ENCODE data around the gene SLC19A1. TPM values are rescaled to one million over a fixed set of nuclear protein-coding genes. Genes with fewer than 3 reads are reported as not detected.
A peak's percentile ranks its signal among the peaks of the same experiment; 100 is the strongest.

SLC19A1 gene
- total RNA-seq, 4 donors from 2014 or later, result 10.7 to 70.8 (median 30.5) TPM

DNA sequence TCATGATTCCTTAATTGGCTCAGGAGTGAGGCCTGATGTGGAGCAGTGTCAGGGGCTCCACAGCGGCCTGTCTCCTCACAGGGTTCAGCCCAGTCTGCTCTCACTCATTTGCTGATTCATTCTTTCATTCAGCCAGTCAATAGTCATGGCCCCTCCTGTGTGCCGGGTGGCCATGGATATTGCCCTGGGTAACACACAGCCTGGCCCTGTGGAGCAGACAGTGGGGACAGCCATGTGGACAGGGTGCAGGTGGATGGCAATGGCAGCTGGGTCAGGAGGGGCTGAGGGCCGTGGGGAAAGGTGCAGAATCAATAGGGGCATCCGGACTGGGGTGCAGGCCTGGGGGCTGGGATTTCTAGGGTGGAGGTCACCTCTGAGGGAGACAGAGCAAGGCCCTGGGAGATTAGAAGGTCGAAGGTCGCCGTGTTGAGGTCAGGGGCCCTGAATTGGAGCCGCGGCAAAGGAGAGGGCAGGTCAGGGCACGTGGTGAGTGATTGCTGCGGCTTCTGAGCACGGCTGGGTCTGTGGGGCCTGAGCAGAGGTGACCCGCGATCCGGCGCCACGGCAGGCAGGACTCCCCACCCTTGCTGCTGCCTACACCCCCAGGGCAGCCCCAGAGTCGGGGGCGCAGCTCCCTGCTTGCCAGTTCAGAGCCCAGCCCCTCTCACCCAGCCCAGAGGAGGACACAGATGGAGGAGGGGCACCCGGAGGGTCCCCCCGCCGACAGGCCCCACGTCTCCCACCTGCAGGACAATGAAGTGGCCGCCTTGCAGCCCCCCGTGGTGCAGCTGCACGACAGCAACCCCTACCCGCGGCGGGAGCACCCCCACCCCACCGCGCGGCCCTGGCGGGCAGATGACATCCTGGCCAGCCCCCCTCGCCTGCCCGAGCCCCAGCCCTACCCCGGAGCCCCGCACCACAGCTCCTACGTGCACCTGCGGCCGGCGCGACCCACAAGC, 33.4 kb downstream of the SLC19A1 start:
- peaks cover 0 to 17% (median 0%) of the 10 kb centered on the region in 3 donors for H3K36me3 ChIP-seq
- H3K27ac ChIP-seq, result no peak overlapping the region
- H3K27me3 ChIP-seq, result no peaks in the 10 kb centered on the region
- no peak overlapping the region for H3K4me3 ChIP-seq
- H3K4me1 ChIP-seq, result no peaks in the 10 kb centered on the region
- no peak for TF ChIP-seq POLR2A (IDR thresholded peaks at IDR 0.05)
- TF ChIP-seq, protein P1, sequence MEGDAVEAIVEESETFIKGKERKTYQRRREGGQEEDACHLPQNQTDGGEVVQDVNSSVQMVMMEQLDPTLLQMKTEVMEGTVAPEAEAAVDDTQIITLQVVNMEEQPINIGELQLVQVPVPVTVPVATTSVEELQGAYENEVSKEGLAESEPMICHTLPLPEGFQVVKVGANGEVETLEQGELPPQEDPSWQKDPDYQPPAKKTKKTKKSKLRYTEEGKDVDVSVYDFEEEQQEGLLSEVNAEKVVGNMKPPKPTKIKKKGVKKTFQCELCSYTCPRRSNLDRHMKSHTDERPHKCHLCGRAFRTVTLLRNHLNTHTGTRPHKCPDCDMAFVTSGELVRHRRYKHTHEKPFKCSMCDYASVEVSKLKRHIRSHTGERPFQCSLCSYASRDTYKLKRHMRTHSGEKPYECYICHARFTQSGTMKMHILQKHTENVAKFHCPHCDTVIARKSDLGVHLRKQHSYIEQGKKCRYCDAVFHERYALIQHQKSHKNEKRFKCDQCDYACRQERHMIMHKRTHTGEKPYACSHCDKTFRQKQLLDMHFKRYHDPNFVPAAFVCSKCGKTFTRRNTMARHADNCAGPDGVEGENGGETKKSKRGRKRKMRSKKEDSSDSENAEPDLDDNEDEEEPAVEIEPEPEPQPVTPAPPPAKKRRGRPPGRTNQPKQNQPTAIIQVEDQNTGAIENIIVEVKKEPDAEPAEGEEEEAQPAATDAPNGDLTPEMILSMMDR (IDR thresholded peaks at IDR 0.05), result no peak
- H3K9me3 ChIP-seq, result no peaks in the 10 kb centered on the region
- DNase-seq, result peak in 1 of 3 donors; percentile 48

DNA sequence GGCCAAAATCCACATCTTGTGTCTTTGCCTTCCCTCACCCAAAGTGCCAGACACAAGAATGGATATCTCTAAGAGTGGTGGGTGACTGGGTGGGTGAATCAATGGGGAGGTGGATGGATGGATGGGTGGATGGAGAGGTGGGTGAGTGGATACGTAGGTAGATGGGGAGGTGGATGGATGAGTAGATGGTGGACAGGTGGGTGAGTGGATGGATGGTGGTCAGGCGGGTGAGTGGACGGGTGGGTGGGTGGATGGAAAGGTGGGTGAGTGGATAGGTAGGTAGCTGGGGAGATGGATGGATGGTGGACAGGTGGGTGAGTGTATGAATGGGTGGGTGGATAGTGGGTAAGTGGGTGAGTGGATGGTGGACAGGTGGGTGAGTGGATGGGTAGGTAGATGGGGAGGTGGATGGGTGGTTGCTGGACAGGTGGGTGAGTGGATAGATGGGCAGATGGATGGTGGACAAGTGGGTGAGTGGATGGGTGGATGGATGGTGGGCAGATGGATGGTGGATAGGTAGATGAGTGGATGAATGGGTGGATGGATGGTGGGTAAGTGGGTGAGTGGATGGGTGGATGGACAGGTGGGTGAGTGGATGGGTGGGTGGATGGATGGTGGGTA, 34.2 kb downstream of the SLC19A1 start:
- Histone ChIP-seq H3K36me3 (peaks cover 0 to 16% (median 0%) of the 10 kb centered on the region in 3 donors), H3K4me1 (no peaks in the 10 kb centered on the region), H3K27me3 (no peaks in the 10 kb centered on the region), H3K9me3 (no peaks in the 10 kb centered on the region), H3K4me3 (no peak overlapping the region), H3K27ac (no peak overlapping the region)
- TF ChIP-seq, protein P1 (IDR thresholded peaks at IDR 0.05), result no peak
- TF ChIP-seq POLR2A (IDR thresholded peaks at IDR 0.05), result no peak
- peak in 1 of 3 donors; percentile 20 for DNase-seq

DNA sequence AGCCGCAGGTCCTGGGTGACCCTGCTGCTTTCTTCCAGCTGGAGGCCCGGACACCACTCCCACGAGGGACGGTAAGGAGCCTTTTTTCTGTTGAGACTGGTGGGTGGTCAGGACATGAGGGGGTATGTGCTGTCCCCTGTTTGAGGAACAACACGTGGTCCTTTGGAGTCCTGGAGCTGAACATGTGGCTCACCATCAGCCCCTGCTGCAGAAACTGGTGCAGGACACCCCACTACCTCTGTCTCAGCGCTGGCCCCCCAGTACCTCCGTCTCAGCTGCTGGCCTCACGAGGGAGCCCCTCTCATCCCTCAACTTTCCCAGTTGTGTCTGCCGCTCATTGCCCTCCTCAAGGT, 34.7 kb downstream of the SLC19A1 start:
- H3K27ac ChIP-seq, result no peak overlapping the region

DNA sequence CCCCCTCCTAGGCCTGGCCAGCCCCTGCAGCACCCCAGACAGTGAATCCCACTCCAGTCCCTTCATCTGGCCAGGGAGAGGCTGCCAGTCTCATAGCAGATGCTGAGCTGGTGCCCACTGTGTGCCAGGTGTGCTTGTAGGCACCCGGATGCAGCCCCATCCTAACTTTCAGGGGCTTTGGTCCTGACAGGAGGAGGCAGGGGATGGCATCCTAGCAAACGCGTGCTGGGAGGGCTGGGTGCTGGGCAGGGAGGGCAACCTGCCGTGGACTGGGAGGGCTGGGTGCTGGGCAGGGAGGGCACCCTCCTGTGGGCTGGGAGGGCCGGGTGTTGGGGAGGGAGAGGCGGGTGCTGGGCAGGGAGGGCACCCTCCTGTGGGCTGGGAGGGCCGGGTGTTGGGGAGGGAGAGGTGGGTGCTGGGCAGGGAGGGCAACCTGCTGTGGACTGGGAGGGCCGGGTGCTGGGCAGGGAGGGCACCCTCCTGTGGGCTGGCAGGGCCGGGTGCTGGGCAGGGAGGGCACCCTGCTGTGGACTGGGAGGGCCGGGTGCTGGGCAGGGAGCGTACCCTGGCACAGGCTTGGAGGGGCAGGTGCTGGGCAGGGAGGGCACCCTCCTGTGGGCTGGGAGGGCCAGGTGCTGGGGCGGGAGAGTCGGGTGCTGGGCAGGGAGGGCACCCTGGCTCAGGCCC, 35.3 kb downstream of the SLC19A1 start:
- TF ChIP-seq, protein P1 (IDR thresholded peaks at IDR 0.05), result no peak
- TF ChIP-seq POLR2A (IDR thresholded peaks at IDR 0.05), result no peak
- Histone ChIP-seq H3K27me3 (no peaks in the 10 kb centered on the region), H3K27ac (no peak overlapping the region), H3K36me3 (peaks cover 0 to 6% (median 0%) of the 10 kb centered on the region in 3 donors), H3K4me1 (no peaks in the 10 kb centered on the region), H3K9me3 (no peaks in the 10 kb centered on the region), H3K4me3 (no peak overlapping the region)
- peak in 1 of 3 donors; percentile 39 for DNase-seq

More for the DNA sequence above, 34.7 kb downstream of the SLC19A1 start:
- no peaks in the 10 kb centered on the region for H3K27me3 ChIP-seq
- peaks cover 0 to 11% (median 0%) of the 10 kb centered on the region in 3 donors for H3K36me3 ChIP-seq
- DNase-seq, result peak in 1 of 3 donors; percentile 29
- H3K4me1 ChIP-seq, result no peaks in the 10 kb centered on the region
- no peak overlapping the region for H3K4me3 ChIP-seq
- TF ChIP-seq, protein P1 (IDR thresholded peaks at IDR 0.05), result no peak
- TF ChIP-seq POLR2A (IDR thresholded peaks at IDR 0.05), result no peak
- no peaks in the 10 kb centered on the region for H3K9me3 ChIP-seq

DNA sequence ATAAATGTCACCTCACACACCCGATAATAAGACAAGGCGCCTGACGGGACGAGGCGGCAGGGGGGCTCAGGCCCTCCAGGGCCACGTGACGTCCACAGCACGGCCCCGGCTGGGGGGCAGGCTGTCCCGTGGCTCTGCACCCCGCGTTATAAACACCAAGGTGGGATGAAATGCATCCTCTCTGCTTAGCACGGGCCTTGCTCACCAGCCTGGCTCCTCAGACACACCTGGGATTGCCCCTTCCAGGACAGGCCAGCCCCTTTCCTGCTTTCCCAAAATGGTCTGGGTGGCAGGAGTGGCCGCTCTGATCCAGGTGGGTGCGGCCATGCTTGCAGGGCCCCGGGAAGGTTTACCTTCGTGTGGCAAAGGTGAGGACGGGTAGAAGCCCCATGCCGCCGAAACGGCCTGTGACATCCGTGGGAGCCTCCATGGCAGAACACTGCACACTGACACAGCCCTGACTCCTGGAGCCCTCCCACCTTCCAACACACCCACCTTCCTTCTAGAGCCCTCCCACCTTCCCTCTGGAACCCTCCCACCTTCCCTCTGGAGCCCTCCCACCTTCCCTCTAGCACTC, 35.9 kb downstream of the SLC19A1 start:
- no peak for TF ChIP-seq POLR2A (IDR thresholded peaks at IDR 0.05)
- TF ChIP-seq, protein P1 (IDR thresholded peaks at IDR 0.05), result no peak
- Histone ChIP-seq H3K9me3 (no peaks in the 10 kb centered on the region), H3K4me3 (no peak overlapping the region), H3K27me3 (no peaks in the 10 kb centered on the region), H3K36me3 (no peaks in the 10 kb centered on the region), H3K27ac (no peak overlapping the region), H3K4me1 (no peaks in the 10 kb centered on the region)
- no peak for DNase-seq

Measured in Peyer's patch (tissue), 4 donors.